Gastrocnemius medialis (tissue), 4 donors: ENCODE data around the gene MINK1.
"Not testable (repeated sequence)": the region's sequence is repeated elsewhere in the genome, so short reads cannot be mapped to it uniquely, and the experiment has no call there.

Experiments
- POLR2A ChIP-seq, 2 donors: fragments of 450-650 bp; IDR thresholded peaks; one replicate each; pipeline ENCODE4 v1.6.1; 2017; ENCODE audit warnings: antibody characterized with exemption in 2 of 2, mild to moderate bottlenecking in 2 of 2, moderate library complexity in 2 of 2
- TF ChIP-seq, protein P1 (sequence below), 5 experiments: fragments of 450-650 bp in 3 of 5; fragments of 200-600 bp in 2 of 5; sonication (generic) in 2 of 5; IDR thresholded peaks in 4 of 5; conservative IDR thresholded peaks in 1 of 5; 1 replicate in 4 of 5; 2 replicates in 1 of 5; pipeline ENCODE4 v1.5.1; 2016 to 2019; ENCODE audit warnings: antibody characterized with exemption in 5 of 5, mild to moderate bottlenecking in 3 of 5, moderate library complexity in 3 of 5

- TF ChIP-seq, protein P1, sequence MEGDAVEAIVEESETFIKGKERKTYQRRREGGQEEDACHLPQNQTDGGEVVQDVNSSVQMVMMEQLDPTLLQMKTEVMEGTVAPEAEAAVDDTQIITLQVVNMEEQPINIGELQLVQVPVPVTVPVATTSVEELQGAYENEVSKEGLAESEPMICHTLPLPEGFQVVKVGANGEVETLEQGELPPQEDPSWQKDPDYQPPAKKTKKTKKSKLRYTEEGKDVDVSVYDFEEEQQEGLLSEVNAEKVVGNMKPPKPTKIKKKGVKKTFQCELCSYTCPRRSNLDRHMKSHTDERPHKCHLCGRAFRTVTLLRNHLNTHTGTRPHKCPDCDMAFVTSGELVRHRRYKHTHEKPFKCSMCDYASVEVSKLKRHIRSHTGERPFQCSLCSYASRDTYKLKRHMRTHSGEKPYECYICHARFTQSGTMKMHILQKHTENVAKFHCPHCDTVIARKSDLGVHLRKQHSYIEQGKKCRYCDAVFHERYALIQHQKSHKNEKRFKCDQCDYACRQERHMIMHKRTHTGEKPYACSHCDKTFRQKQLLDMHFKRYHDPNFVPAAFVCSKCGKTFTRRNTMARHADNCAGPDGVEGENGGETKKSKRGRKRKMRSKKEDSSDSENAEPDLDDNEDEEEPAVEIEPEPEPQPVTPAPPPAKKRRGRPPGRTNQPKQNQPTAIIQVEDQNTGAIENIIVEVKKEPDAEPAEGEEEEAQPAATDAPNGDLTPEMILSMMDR (IDR thresholded peaks at IDR 0.05 in 4 of 5, conservative IDR thresholded peaks at IDR 0.05 in 1 of 5) = not testable (repeated sequence)
- TF ChIP-seq POLR2A (IDR thresholded peaks at IDR 0.05) = not testable (repeated sequence)
These were observed 24.2 kb downstream of the MINK1 start for GRCh38 chr17:4857347-4857746.
